ENCODE results near the gene PSMD8. TPM values are rescaled to one million over a fixed set of nuclear protein-coding genes. Genes with fewer than 3 reads are reported as not detected.

The PSMD8 gene
- total RNA-seq, 4 donors from 2014 or later, result 28.1 to 171 (median 78.5) TPM

GRCh38 chr19:38399537-38399936 is 25.2 kb downstream of the PSMD8 start:
- in situ Hi-C loops (cut with MboI; ENCODE audit: low pct_ligation_motif_present in 1 of 4, low pct_unique_long_range_greater_than_20kb in 1 of 4, low sequenced_read_pairs in 3 of 4), result no loop called here
- Histone ChIP-seq H3K27ac (no peak overlapping the region), H3K27me3 (peaks cover 72% of the 10 kb centered on the region), H3K4me1 (peaks cover 0 to 19% (median 8%) of the 10 kb centered on the region in 4 donors), H3K36me3 (no peaks in the 10 kb centered on the region), H3K9me3 (no peaks in the 10 kb centered on the region), H3K4me3 (no peak overlapping the region)
- WGBS, 2 donors (ENCODE audit: low coverage in 1 of 2), result 42 to 100% methylated on average over 1 of the region's 1 CpG
- TF ChIP-seq CTCF (IDR thresholded peaks at IDR 0.05) (no peak), POLR2A (IDR thresholded peaks at IDR 0.05) (no peak), POLR2AphosphoS5 (IDR thresholded peaks at IDR 0.05) (no peak), EP300 (IDR thresholded peaks at IDR 0.05; ENCODE audit: low read depth) (no peak)
- DNase-seq, result no peak
- intact Hi-C loops (cut with DNase I; ENCODE audit: low total_unique reads), result no loop called here

GRCh38 chr19:38400361-38400760 is 26.0 kb downstream of the PSMD8 start:
- intact Hi-C loops (cut with DNase I; ENCODE audit: low total_unique reads) (loop anchor here (10.0 kb wide), 1 partner anchor 234 kb away; no protein-coding TSS in a partner anchor), in situ Hi-C loops (cut with MboI; ENCODE audit: low pct_ligation_motif_present in 1 of 4, low pct_unique_long_range_greater_than_20kb in 1 of 4, low sequenced_read_pairs in 3 of 4) (loop anchor here in 3 of 4 donors (10.0 to 25.0 kb wide), 4 partner anchors 212 to 562 kb away; partner anchors contain the start of genes MRPS12 (in 2 of the 3), SARS2 (in 2 of the 3), EIF3K (in 1 of the 3) and MAP4K1 (in 1 of the 3))
- peaks cover 0 to 20% (median 7%) of the 10 kb centered on the region in 4 donors for H3K4me1 ChIP-seq
- H3K36me3 ChIP-seq, result no peaks in the 10 kb centered on the region
- no peak overlapping the region for H3K27ac ChIP-seq
- H3K9me3 ChIP-seq, result no peaks in the 10 kb centered on the region
- H3K27me3 ChIP-seq, result peaks cover 63% of the 10 kb centered on the region
- WGBS, 2 donors (ENCODE audit: low coverage in 1 of 2), result 80 to 85% methylated on average over 5 of the region's 5 CpGs
- no peak overlapping the region for H3K4me3 ChIP-seq
- no peak for TF ChIP-seq POLR2A (IDR thresholded peaks at IDR 0.05)
- no peak for TF ChIP-seq POLR2AphosphoS5 (IDR thresholded peaks at IDR 0.05)
- no peak for TF ChIP-seq EP300 (IDR thresholded peaks at IDR 0.05; ENCODE audit: low read depth)
- no peak for TF ChIP-seq CTCF (IDR thresholded peaks at IDR 0.05)
- DNase-seq, result no peak

GRCh38 chr19:38401148-38401547 is 26.8 kb downstream of the PSMD8 start:
- no peak for DNase-seq
- Histone ChIP-seq H3K36me3 (peaks cover 0 to 1% (median 0%) of the 10 kb centered on the region in 4 donors), H3K27ac (no peak overlapping the region), H3K9me3 (no peaks in the 10 kb centered on the region), H3K4me1 (peaks cover 0 to 20% (median 7%) of the 10 kb centered on the region in 4 donors), H3K27me3 (peaks cover 55% of the 10 kb centered on the region), H3K4me3 (no peak overlapping the region)
- TF ChIP-seq POLR2A (IDR thresholded peaks at IDR 0.05) (no peak), CTCF (IDR thresholded peaks at IDR 0.05) (no peak), EP300 (IDR thresholded peaks at IDR 0.05; ENCODE audit: low read depth) (no peak), POLR2AphosphoS5 (IDR thresholded peaks at IDR 0.05) (no peak)
- in situ Hi-C loops (cut with MboI; ENCODE audit: low pct_ligation_motif_present in 1 of 4, low pct_unique_long_range_greater_than_20kb in 1 of 4, low sequenced_read_pairs in 3 of 4) (loop anchor here in 3 of 4 donors (10.0 to 25.0 kb wide), 4 partner anchors 211 to 561 kb away; partner anchors contain the start of genes MRPS12 (in 2 of the 3), SARS2 (in 2 of the 3), EIF3K (in 1 of the 3) and MAP4K1 (in 1 of the 3)), intact Hi-C loops (cut with DNase I; ENCODE audit: low total_unique reads) (loop anchor here (10.0 kb wide), 1 partner anchor 234 kb away; no protein-coding TSS in a partner anchor)
- WGBS, 2 donors (ENCODE audit: low coverage in 1 of 2), result 61 to 75% methylated on average over 2 to 3 of the region's 3 CpGs

GRCh38 chr19:38402623-38402966 is 28.2 kb downstream of the PSMD8 start:
- 4% methylated on average over 18 of the region's 18 CpGs; no CpG with 5 or more reads in 1 of the 2 donors for WGBS, 2 donors (ENCODE audit: low coverage in 1 of 2)
- H3K9me3 ChIP-seq, result no peaks in the 10 kb centered on the region
- TF ChIP-seq POLR2AphosphoS5 (IDR thresholded peaks at IDR 0.05) (no peak), EP300 (IDR thresholded peaks at IDR 0.05; ENCODE audit: low read depth) (no peak), CTCF (IDR thresholded peaks at IDR 0.05) (no peak), POLR2A (IDR thresholded peaks at IDR 0.05) (no peak)
- H3K4me1 ChIP-seq, result peaks cover 0 to 20% (median 7%) of the 10 kb centered on the region in 4 donors
- H3K4me3 ChIP-seq, result peak overlapping the region in 3 of 4 donors; percentile 22 to 95 (median 86)
- H3K27ac ChIP-seq, result peak overlapping the region; percentile 18 to 90 (median 63)
- peaks cover 0 to 11% (median 4%) of the 10 kb centered on the region in 4 donors for H3K36me3 ChIP-seq
- peaks cover 41% of the 10 kb centered on the region for H3K27me3 ChIP-seq
- intact Hi-C loops (cut with DNase I; ENCODE audit: low total_unique reads), result loop anchor here (10.0 kb wide), 1 partner anchor 232 kb away; no protein-coding TSS in a partner anchor
- in situ Hi-C loops (cut with MboI; ENCODE audit: low pct_ligation_motif_present in 1 of 4, low pct_unique_long_range_greater_than_20kb in 1 of 4, low sequenced_read_pairs in 3 of 4), result loop anchor here in 3 of 4 donors (10.0 to 25.0 kb wide), 4 partner anchors 210 to 560 kb away; partner anchors contain the start of genes MRPS12 (in 2 of the 3), SARS2 (in 2 of the 3), EIF3K (in 1 of the 3) and MAP4K1 (in 1 of the 3)
- DNase-seq, result no peak

Measured in transverse colon (tissue), 4 donors.